GM18519 (cell line): ENCODE data around the gene FHIT.

Experiments used
- ATAC-seq: cut with Tn5 transposase; IDR thresholded peaks from one replicate; pipeline ENCODE4 v1.9.1; 2021; ENCODE audit warnings: mild to moderate bottlenecking, moderate library complexity; ENCODE audit not compliant: unreplicated experiment, low FRiP score

The FHIT gene

DNA sequence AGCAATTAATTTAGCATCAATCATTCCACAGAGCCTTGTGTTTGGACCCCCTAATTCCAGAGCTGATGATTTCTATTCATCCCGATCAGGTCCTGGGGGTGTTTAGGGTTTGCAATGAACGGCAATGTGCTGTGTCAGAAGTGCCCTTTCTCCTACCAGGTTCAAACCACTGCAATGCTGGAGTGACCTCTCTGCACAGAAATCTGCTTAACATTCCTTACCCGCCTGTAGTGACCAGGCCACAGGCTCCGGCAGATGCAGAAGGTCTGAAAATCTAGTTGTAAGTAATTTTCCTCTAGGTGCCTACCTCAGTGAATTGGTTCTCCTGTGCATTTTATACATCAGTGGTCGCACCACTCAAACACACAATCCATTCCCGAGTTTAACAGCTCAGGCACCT, 1476.1 kb downstream of the FHIT start:
- ATAC-seq, result no peak

DNA sequence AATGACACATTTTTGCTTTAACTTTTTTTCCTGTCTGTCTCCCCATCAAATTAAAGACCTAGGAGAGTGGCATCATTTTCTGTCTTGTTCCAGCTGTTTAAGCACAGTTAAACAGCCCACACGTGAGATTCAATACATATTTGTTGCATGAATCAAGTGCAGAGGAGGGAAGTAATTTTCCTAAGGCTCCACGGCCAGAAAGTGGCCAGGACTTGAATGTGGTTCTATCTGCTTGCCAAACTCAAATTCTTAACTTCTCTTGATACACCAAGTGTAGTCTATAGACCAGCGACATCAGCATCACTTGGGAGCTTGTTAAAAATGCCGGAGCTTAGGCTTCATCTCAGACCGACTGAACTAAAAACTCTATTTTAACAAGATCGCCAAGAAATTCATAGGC, 1476.6 kb downstream of the FHIT start:
- no peak for ATAC-seq

DNA sequence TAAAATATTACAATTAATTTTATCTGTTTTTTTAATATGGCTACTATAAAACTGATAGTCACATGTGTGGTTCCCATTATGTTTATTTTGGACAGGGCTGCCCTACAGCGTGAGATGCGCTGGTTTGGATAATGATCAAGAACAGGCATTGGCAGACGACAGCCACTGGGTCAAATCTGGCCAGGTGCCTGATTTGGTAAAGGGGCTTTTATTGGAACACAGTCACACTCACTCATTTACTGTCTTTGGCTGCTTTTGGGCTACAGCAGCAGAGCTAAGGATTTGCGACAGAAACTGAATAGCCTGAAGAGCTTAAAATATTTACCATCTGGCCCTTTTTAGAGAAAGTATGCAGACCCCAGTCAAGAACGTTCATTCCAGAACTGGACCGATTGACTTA, 1477.3 kb downstream of the FHIT start:
- ATAC-seq, result no peak

DNA sequence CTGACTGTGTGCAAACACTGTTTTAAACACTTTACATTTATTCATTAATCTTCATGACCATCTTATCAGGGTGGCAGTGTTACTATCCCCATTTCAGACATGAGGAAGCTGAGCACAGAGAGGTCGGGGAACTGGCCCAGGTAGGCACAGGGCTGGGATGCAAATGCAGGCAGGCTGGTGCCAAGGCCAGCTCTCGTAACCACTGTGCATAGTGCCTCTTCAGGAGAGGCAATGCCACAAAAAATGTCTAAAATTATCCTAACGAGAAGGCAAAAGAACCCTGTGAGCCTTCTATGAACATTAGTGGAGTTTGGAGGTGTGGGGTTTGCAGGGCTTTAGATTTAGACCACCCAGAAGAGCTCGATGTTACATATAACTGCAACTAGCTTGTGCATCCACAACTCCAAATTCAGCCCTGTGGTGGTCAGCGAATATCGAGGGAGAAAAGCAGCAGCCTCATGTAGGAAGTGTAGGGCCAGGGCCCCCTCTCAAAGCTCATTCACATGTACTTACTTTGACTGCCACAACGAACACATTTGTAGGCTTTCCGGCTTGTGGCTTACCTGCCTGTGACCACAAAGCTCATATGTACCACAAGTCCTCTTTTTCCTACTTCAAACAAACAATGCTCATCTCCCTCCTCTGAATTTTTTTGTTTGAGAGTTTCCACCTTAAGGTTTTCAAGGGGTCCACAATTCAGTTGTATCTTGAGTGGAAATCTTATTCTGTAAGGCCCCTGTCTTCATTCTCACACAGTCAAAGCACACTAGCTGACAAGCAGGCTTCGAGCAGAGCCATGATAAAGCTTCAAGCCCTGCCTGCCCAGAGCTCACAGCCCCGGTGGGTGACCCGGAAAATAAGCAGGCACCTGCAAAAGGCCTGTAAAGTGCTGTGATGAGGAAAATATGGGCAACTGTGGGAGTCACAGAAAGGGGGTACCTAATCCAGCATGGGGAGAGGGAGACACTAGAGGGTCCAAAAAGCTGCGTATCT, 1478.5 kb downstream of the FHIT start:
- no peak for ATAC-seq

DNA sequence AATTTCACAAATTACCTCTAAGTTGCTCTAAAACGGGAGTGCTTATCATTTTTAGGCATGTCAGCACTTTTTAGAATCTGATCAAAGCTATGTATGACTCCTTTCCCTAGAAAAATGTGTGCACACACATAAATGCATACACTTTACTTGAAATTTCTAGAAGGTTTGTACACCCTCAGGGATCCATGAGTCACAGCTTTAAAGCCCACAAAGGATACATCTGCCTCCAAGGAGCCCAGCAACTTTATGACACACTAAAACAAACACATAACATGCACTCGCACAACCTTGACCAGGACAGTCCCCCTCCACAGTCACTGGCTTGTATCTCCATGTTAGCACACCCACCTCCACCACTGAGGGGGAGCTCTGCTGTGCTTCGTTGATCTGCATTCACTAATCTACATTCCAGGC, 1479.5 kb downstream of the FHIT start:
- ATAC-seq, result no peak

DNA sequence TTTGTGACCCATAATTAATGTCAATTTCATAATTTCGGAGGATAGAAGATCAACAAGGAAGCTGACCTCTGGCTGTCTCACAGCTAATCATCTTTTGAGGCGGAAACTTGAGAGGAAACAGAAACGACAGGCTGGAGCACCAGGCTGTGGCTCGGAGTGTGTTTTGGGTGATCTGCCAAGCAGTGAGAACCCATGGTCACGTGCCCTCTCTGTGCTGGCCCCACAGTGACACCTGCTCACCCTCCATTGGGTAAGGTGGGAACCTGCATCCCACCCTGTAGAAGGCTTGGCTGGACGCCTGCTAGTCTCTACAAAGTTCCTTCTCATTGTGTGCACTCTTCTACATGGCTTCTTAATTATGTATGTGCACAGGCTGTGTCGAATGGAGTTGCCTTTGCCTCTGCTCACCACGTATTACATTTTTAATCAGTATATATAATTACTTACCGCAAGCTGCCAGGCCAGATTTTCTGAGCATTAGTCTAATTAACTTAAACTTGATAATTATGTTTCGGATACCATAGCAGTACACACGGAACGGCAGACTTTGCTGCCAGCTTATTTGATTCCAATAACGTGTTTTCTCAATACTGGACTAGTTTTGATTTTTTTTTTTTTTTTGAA, 1482.0 kb downstream of the FHIT start:
- ATAC-seq, result no peak

DNA sequence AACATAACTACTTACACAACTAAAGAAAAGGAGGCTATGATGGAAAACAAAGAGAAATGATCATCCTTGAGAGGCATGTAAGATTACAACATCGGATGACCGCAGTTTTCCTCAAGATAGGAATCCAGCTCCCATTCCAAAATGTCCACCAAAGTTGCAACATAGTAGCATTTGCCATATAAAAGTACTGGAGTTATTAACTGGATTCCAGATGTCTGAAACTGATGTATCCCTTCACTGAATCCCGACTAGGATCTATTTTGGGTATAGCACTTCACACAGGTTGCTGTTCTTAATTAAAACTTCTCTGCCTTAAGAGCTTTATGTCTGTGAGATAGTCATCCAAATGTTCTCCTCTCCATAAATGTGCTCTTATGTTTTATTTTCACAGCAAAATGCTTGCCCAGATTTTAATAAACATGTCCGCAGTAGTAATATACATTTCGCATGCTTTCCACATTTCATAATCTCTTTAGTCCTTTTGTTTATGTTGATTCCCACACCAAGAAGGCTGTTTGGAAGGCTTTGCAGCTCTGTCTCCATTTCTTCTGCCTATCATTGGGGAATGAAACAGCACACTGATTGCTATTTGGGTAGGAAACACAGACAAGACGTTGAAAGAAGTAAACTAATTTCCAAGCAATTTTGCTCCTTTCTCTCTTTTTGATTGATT, 1484.9 kb downstream of the FHIT start:
- no peak for ATAC-seq

DNA sequence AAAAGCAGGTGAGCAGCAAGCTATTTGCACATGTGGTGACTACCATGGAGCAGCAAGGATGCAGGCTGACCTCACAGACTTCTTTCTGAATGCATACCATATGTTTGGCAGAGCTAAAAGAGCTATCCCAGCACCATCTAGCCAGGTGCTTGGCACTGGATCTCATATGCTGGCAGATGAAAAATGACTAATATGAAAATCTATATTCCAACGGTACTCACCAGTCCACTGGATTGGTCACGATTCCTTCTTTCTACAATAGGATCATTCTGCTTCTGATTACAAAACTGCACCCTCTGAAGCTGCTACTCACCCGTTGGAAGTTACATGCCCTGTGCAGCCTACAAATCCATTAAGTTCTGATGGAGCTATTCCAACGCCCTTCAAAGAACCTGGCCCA, 1487.1 kb downstream of the FHIT start:
- ATAC-seq, result no peak

DNA sequence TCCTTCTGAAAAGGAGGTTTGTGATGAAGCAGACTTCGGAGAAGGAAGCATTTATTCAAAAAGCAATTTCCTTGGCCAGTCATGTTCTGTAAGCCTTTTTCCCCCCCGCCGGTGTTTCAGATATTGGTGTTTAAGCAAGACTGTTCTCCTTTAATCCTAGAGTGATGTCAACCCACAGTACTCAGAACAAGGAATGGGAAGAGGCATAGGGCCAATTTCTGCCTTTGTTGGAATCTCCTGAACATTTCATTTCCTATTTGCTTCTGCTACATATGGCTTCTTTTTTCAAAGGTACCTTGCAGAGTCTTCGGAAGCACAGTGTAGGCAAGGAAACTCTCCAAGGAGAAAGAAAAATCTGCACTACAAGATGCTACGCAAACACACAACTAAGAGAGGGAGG, 1488.3 kb downstream of the FHIT start:
- ATAC-seq, result no peak

DNA sequence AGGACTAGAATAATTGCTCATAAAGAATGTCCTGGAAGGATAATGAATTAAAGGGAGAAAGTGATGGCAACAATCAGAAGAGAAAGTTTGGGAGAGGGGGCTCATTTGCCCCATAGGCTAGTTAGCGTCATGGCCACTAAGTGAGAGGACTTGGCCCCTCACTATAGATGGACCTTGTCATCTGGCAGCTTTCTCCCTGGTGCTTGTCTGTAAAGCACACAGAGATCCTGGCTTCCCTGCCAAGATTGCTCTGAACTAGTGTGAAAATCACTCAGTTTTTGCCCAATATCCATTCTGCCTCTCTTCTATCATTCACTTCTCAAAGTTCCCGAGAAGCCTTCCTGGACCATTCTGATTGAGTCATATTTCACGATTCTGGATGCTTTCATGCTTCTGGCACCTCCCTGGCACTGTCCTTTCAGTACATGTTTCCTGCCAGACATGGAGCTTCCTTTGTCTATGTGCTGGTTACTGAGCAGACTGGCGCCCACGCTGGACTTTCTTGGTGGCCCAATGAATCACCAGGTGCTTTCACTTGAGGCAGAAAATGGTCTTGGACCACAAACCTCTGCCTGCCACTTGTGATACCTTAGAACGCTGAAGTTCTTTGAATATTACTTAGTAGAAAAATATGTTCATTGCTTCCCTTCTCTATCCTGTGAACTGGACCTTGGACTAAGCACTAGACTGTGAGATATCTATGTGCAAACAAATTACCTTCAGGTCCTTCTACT, 1491.8 kb downstream of the FHIT start:
- ATAC-seq, result no peak

DNA sequence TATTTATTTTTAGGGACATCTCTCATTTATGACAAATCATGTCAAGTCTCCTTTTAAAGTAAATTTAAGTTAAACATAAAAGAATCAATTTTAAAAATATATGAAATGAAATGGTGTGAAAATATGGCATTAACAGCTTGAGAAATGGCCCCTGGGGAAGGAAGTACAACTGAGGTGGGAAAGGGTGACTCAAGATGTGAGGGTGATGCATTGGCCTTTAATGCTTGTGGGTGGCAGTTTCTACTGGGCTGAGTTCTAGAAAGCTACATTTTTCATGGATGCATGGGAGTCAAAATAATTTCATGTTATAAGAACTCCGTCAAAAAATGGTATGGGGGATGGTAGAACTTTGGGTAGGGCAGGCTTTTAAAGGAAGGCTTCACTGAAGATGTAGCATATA, 1492.6 kb downstream of the FHIT start:
- ATAC-seq, result no peak

DNA sequence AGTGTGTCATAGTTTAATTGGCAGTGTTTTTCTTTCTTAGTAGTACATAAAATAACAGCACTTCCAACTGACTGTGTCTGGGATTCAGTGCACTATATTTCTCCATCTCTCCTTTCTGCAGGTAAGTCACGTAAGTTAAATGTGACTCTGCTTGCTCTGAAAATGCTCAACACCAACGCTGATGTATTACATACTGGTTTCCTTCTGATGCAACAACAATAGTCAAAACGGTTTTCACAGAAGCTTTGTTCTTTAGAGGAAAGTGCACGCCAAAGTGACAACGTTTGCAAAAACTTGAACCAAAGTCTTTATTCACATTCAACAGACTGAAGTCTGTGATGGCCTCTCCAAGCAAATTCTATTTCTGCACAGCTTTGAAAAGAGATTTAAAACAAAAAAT, 1494.3 kb downstream of the FHIT start:
- ATAC-seq, result no peak

DNA sequence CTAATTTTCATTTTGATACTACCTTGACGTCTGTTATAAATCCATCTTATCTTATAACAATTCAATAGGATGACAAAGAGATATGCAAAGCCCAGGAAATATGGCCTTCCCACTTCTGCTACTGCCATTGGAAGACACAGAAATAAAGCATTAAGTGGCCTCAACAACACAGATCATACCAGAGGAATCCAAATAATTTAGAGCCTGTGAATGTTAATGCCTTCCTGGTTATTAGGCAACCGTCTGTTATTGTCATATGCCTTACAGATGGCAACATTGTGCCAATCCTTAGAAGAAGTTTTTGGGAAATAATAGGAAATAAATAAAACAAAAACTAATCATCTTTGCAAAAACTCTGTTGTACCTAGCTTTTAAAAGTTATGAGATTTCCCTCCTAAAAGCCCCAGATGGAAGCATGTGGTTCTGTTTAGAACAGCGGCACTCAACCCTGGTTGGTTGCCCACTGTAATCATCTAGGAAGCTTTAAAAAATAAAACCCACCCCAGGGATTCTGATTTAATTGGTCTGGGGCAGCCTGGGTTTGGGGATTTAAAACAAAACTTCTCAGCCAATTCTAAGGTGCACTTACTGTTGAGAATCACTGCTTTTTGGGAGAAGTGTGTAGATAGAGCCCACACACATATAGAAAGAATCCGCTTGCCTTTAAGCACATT, 1496.7 kb downstream of the FHIT start:
- ATAC-seq, result no peak

DNA sequence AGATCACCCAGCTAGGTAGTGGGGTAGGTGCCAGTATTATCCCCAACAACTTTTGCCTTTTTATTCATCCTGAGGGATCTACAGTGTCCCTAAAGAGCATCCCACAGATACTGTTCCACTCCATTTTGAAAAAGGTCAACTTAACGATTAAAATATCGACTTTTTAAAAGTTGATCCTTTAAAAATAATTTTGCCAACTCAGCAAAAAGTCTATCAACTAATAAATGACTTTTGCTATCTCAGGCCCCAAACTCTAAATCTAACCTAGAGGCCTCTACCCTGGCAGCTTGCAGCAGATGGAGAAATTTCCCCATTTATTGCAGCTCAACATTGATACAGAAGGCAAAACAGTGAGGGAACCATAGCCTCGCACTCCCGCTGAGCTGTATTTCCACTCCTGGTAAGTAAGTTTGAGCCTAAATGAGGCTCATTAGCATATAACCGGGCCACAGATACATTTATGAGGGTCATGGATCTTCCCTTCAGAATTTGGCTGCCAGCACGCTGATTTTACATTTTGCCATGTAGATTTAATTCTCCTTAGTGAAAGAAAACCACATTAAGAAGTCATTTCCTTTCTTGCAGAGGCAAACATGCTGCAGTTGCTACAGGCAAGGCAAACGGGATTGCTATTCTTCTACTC, 1497.3 kb downstream of the FHIT start:
- no peak for ATAC-seq

DNA sequence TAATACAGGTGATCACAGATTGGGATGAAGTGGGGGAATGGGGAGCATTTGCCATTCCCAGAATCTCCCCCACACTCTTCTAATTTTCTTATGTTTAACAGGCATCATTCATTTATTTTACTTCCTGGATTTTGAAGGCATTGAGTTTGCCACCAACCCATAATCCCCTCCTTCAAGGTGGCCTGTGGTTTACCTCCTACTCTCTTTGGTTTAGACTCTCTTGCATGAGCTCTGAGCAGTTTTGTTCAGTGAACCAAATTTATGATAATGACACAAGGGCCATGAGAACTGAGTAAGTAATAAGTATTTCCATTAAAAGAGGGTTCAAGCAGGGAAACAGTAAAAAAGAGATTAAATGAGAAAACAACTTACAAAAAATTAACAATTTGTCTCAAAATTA, 1498.3 kb downstream of the FHIT start:
- ATAC-seq, result no peak

DNA sequence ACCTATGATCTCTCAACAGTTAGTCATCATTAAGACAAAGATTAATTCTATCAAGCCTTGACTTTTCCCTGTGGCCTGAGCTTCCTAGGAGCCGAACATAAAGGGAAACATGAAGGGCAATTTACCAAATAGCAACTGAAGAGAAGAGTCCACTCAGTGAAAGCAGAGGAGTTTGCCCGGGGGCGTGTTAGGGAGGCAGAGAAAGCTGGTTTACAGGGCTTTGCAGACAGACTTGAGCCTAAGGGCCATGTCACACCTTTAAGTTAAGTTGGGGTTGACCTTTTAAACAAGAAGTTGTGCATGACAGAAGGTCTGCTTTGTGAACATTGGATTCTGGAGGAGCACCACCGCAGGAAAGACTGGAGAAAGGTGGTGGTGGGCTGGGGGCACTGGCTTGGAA, 1499.6 kb downstream of the FHIT start:
- ATAC-seq, result no peak

DNA sequence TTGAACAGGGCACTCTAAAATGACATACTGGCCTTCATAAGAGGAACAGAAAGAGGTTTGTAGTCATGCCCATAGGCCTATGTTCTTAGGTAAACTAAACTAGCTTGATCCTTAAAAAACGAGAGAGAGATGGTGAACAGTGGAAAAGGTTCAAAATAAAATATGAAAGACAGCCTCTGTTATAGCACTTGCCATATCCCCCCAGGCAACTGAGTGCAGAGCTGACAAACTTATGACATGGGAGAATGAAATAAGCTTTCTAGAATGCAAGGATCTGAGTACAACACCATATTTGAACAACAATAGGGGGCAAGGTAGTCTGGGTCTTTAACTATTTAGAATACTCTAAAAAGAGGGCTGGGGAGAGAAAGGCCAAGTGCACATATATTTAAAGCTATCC, 1500.9 kb downstream of the FHIT start:
- ATAC-seq, result no peak

DNA sequence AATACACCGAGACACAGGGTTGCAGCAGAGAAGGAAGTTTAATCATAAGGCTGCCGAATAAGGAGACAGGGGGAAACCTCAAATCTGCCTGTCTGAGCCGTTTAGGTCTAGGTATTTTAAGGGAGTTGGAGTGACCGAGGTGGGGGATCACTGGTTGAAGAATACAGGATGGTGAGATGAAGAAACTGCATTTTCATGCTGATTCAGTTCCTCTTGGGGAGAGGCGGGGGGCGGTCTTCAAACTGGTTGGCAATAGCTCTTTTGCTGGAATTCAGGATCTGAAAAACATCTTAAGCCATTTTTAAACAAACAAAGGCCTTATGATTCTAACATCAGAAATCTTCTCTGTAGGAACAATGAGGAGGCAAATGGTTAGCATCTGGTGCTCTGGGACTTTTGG, 1502.0 kb downstream of the FHIT start:
- ATAC-seq, result no peak

DNA sequence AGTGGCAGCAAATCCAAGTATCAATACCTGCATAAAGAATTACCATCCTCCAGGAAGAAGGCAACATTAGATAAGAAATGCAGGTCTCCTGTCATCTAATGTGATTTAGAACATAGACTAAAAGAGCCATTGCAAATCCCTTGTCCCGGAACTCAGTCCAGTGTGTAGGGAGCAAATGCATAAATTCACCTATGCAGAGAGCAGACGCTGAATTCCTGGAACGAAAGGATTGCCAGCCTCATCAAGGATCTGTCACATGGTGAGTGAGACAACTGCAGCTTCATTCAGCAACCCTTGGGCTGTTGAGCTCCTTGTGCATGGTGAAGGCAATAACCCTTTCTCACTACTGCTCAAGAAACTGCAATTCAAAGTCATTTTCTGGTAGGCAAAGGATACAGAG, 1504.7 kb downstream of the FHIT start:
- no peak for ATAC-seq

DNA sequence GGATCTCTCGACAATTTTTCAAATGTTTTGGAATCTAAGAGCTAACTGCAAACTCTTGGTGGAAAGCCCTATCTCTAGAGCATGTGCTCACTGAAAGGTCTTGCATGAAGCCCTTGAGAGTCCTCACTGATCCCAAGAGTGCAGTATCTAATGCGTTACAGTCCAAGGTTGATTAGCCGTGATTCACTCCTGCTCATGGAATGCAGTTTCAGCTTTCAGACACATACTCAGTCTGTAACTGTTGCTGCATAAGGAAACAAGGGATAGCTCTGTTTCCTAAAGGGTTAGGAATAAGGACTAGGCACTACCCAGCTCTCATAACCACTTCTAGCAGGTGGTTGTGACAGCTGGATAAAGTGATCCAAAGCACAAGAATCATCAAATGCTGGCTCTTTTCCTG, 1514.0 kb downstream of the FHIT start:
- no peak for ATAC-seq
